GM18505 (cell line): Measurements from ENCODE around the gene CFAP299.
A peak's percentile ranks its signal among the peaks of the same experiment; 100 is the strongest.

ENCODE experiments used
- ATAC-seq: cut with Tn5 transposase; IDR thresholded peaks from one replicate; pipeline ENCODE4 v1.9.1; 2021; ENCODE audit not compliant: unreplicated experiment
- POLR2A ChIP-seq: IDR thresholded peaks from 4 replicates; pipeline ENCODE4 v1.6.1; 2011; ENCODE audit warnings: borderline replicate concordance; ENCODE audit not compliant: insufficient read depth, insufficient read length; ENCODE audit errors: extremely low read depth

Gene CFAP299

GRCh38 chr4:80839792-80840191 lies 504.3 kb downstream of the CFAP299 start:
- ATAC-seq: no peak
- no peak for TF ChIP-seq POLR2A

DNA sequence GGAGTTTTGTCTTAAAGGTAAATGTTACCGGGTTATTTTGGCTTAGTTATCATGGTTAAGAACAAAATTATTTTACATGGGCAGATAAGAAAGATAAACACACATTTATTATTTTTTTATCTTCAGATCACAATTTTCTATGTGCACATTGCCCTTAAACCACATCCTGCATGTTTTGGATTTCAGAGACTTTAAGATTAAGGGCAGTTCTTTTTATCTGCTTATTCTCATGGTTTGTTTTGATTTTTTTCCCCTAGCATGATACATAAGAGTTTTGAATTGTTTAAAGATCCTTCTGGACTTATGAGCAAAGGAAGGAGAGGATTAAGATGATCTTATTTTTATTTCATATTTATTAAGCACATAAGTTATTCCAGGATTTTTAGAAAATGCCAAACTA lies 504.9 kb downstream of the CFAP299 start:
- no peak for ATAC-seq
- no peak for TF ChIP-seq POLR2A

- no peak for ATAC-seq
- TF ChIP-seq POLR2A: no peak
Observed at GRCh38 chr4:80841587-80842281, 506.2 kb downstream of the CFAP299 start.

DNA sequence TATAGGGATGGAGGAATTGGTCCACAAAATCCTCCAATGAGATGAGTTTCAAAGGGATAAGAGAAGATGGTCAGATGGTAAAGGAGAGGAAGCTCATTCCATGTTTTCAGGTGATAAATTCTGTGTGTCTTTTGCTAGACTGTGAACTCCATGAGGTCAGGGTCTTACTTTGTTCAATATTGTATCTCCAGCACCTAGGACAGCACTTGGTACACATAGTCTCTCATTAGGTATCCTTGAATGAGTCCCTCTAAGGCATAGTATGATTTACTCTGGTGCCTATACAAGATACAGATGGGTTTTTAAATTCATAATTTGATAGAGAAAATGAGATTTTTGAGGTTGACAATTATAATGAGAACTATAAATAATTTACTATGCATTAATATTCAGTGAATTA lies 510.7 kb downstream of the CFAP299 start:
- no peak for ATAC-seq
- TF ChIP-seq POLR2A: no peak

DNA sequence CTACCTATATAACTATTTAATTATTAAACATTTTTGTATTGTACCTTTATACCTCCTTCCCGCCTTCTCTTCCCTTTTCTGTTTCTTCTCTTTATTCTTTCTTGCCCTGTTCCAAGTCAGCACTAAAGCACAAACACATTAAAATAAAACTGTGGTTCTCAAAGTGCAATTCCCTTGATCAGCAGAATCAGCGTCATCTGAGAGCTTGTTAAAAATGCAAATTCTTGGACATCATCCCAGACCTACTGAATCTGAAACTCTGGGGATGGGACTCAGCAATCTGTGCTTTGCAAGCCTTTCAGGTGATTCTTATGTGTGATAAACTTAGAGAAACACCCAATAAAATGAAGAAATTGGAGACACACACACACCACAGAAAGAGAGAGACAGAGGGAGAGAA lies 516.5 kb downstream of the CFAP299 start:
- ATAC-seq: no peak
- TF ChIP-seq POLR2A: no peak

DNA sequence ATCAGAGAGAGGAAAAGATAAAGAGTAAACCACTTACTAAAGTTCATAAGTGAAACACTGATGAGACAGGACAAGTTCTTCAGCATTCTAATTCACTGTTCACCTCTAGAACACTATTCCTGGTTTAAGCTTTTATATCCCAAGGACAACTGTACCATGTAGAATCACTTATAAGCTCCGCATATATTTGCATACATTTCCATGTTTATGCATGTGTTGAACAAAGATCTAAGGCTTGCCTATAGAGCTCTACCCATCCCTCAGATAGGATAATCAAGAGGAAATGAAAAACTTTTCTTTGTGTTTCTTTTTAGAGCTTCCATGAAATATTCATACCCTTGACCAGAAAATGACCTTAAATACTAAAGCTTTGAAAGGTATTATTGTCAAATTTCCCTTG lies 538.0 kb downstream of the CFAP299 start:
- no peak for TF ChIP-seq POLR2A
- ATAC-seq: no peak

GRCh38 chr4:80874979-80875378 lies 539.4 kb downstream of the CFAP299 start:
- ATAC-seq: no peak
- no peak for TF ChIP-seq POLR2A

GRCh38 chr4:80875642-80876041 lies 540.1 kb downstream of the CFAP299 start:
- ATAC-seq: peak; percentile 90
- no peak for TF ChIP-seq POLR2A

DNA sequence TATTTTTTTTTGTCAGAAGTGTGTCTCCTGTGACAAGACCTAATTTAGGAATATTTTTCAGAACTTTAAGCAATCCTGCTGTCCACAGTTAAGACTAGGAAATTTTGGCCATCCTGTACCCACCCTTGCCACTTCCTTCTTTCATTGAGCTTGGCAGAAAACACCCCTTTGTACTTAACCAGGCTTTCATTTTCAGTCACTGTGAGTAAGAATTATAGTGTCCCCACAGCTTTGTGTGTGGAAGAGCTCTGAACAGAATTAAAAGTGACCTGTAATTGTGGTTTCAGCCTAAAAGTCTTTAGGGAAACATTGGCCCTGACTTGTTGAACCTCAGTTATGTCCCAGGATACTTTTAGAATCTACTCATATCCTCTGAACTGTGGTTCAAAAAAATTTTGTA lies 541.3 kb downstream of the CFAP299 start:
- ATAC-seq: peak; percentile 65

GRCh38 chr4:80878218-80878617 lies 542.7 kb downstream of the CFAP299 start:
- ATAC-seq: no peak
- TF ChIP-seq POLR2A: no peak

More for the DNA sequence above, 541.3 kb downstream of the CFAP299 start:
- TF ChIP-seq POLR2A: no peak

- TF ChIP-seq POLR2A: no peak
Observed at GRCh38 chr4:80897537-80898303, 562.2 kb downstream of the CFAP299 start.

GRCh38 chr4:80900908-80901307 lies 565.4 kb downstream of the CFAP299 start:
- no peak for TF ChIP-seq POLR2A
- ATAC-seq: no peak

More at GRCh38 chr4:80897537-80898303, 562.2 kb downstream of the CFAP299 start:
- peak; percentile 70 for ATAC-seq

DNA sequence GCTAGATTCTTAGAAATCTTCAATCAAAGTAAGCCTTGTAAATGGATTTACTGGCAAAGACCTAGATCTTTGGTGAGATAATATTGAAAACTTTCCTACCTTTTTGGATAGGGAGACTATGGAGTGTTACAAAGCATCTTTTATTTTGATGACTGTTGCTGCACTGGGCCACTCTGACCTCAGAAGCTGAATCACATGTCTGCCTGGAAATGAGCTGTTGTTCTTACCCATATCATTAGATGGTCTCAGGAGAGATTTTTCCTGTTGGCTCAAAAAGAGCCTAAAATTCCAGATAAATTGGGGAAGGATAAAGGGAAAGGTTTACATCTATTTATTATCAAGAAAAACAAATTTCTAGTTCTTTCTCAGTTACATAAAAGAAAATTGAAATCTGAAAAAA lies 567.5 kb downstream of the CFAP299 start:
- TF ChIP-seq POLR2A: no peak
- no peak for ATAC-seq

GRCh38 chr4:80909938-80910337 lies 574.4 kb downstream of the CFAP299 start:
- no peak for TF ChIP-seq POLR2A
- ATAC-seq: no peak

GRCh38 chr4:80911458-80911857 lies 575.9 kb downstream of the CFAP299 start:
- TF ChIP-seq POLR2A: no peak
- no peak for ATAC-seq

- TF ChIP-seq POLR2A: no peak
- ATAC-seq: no peak
Observed at GRCh38 chr4:80912350-80912749, 576.8 kb downstream of the CFAP299 start.
